GM12891 (cell line): ENCODE measurements around the gene OR4E2.

ENCODE experiments used
- POLR2A ChIP-seq: IDR thresholded peaks from 2 replicates; pipeline ENCODE4 v1.6.1; 2011; ENCODE audit warnings: low read depth, low read length, control low read depth
- POLR2AphosphoS5 ChIP-seq: IDR thresholded peaks from 2 replicates; pipeline ENCODE4 v1.6.1; 2011; ENCODE audit warnings: low read depth, low read length, control low read depth
- SPI1 ChIP-seq: IDR thresholded peaks from 2 replicates; pipeline ENCODE4 v1.6.1; 2011; ENCODE audit warnings: low read depth, low read length, control low read depth
- TAF1 ChIP-seq: IDR thresholded peaks from 2 replicates; pipeline ENCODE4 v1.6.1; 2011; ENCODE audit warnings: low read depth, low read length, control low read depth

DNA sequence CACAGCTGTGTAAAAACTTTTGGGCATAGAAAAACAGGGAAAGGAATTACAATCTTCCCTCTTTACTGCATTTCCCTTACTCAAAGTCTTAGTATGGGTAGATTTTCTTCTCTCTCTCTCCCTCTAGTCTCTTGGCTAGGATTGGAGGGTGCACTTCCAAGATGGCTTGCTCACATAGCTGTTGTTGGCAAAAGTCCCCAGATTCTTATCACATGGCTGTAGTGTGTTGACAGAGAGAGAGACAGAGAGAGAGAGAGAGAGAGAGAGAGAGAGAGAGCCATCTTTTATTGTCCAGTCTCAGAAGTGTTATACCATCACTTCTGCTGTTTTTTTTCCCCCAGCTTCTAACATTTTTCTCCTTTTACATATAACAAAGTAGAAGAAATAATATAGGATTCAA lies 6.3 kb upstream of the OR4E2 start:
- TF ChIP-seq POLR2AphosphoS5 (no peak), POLR2A (no peak), TAF1 (no peak), SPI1 (no peak)
